Muscle layer of colon (tissue), 2 donors: ENCODE data around the gene PARVB.
"Not testable (repeated sequence)": the region's sequence is repeated elsewhere in the genome, so short reads cannot be mapped to it uniquely, and the experiment has no call there.

Experiments used
- H3K27ac ChIP-seq: one replicate; pipeline ENCODE4 v1.7.0; 2013; ENCODE audit warnings: low read depth, mild to moderate bottlenecking, low read length, moderate library complexity
- H3K27me3 ChIP-seq, 2 donors: one replicate each; pipeline ENCODE4 v1.7.0; 2013; ENCODE audit warnings: low read length in 2 of 2, mild to moderate bottlenecking in 2 of 2; ENCODE audit not compliant: insufficient read depth in 2 of 2, control insufficient read depth in 1 of 2
- H3K36me3 ChIP-seq: one replicate; pipeline ENCODE4 v1.7.0; 2013; ENCODE audit warnings: mild to moderate bottlenecking, low read length; ENCODE audit not compliant: insufficient read depth
- H3K4me1 ChIP-seq: one replicate; pipeline ENCODE4 v1.7.0; 2013; ENCODE audit warnings: mild to moderate bottlenecking, low read length; ENCODE audit not compliant: insufficient read depth
- H3K4me3 ChIP-seq, 2 donors: one replicate each; pipeline ENCODE4 v1.7.0; 2013; ENCODE audit warnings: low read length in 2 of 2, low read depth in 1 of 2, mild to moderate bottlenecking in 1 of 2, moderate library complexity in 1 of 2
- H3K9ac ChIP-seq: one replicate; pipeline ENCODE4 v1.7.0; 2013; ENCODE audit warnings: low read length
- H3K9me3 ChIP-seq: one replicate; pipeline ENCODE4 v1.7.0; 2013; ENCODE audit warnings: mild to moderate bottlenecking, low read length
- donor health status: abdominal sarcoma.
- donor health status: Adenocarcinoma of cecum.

Gene PARVB

DNA sequence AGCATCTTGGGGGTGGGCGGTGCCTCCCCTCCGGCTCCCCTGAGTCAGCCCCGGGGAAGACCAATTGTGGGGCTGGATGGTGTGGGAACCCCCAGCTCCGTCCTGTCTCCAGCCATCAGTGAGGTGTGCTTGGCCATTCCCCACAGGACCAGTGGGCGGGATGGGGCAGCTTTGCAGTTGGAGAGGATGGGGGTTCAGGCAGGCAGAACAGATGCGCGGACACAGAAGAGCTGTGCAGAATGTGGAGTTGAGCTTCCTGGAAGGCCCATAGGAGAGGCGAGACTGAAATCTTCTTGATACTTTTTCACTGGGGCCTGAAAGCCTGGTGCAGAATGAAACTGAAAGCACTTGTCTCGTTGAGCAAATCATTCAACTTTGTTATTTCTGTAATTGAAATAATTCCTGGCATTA, 23.8 kb downstream of the PARVB start:
- peaks cover 4% of the 10 kb centered on the region for H3K36me3 ChIP-seq
- H3K27ac ChIP-seq = no peak overlapping the region
- no peak overlapping the region for H3K9ac ChIP-seq
- H3K27me3 ChIP-seq = no peaks in the 10 kb centered on the region
- no peaks in the 10 kb centered on the region for H3K4me1 ChIP-seq
- H3K4me3 ChIP-seq = no peak overlapping the region
- no peaks in the 10 kb centered on the region for H3K9me3 ChIP-seq

DNA sequence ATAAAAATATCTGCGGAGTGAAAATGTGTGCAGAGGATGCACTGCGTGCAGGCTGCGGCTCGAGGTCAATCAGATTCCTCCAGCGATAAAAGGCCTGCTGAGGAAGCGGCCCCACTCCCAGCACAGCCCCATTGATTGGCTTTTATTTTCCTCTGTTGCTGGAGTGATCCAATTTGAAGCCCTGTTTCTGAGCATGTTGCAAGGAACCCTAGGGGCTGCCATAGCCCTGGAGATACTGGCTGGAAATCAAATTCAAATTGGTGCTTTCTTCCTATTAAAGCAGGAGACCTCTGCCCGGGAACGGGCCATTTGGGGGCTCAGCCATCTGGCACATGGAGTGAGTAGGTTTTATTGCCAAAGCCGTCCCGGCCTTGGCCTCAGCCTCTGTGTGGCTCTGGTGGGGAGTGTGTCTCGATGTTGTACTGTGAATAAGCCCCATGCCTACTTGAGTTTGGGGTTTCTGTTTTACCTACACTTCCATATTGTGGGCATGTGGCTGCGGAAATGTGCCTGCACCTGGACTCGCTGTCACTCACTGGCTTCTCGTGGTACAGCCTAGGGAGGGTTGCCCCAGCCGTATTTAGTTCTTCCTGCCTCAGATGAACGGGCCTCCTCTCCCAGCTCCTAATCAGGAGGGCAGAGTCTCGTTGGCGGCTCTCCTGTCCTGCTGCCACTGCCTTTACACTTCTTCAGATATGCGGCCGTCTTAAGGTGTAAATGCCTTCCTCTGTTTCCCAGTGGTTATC, 25.6 kb downstream of the PARVB start:
- Histone ChIP-seq H3K27ac (no peak overlapping the region), H3K9me3 (no peaks in the 10 kb centered on the region), H3K4me3 (no peak overlapping the region), H3K27me3 (no peaks in the 10 kb centered on the region), H3K4me1 (no peaks in the 10 kb centered on the region), H3K9ac (no peak overlapping the region), H3K36me3 (peaks cover 4% of the 10 kb centered on the region)

DNA sequence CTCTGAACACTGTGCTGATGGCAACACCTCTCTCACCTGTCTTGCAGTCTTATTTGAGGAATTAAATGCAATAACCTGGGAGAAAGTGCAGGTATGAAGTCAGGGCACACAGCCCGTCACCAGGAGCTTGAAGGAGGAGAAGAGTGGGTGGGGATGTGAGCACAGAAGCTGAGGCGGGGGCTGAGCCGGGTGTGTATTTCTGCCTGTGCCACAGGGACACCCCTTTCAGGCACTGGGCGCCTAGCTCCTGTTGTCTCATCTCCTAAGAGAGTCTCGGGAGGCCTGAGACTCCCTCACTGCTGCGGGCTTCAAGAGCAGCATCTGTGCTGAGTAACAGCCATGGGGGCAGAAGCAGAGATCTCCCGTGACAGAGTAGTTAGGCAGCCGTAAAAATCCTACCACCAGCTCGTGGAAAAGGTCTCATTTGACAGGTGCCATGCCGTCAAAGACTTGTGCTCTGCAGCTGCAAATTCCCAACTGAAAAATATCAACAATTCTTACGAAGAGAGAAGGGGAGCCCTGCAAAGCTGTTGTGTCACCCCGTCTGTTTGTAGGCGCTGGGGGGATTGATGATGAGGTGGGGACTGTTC, 26.8 kb downstream of the PARVB start:
- H3K27me3 ChIP-seq = no peaks in the 10 kb centered on the region
- no peaks in the 10 kb centered on the region for H3K9me3 ChIP-seq
- no peaks in the 10 kb centered on the region for H3K4me1 ChIP-seq
- no peak overlapping the region for H3K9ac ChIP-seq
- H3K36me3 ChIP-seq = peaks cover 4% of the 10 kb centered on the region
- H3K27ac ChIP-seq = no peak overlapping the region
- no peak overlapping the region for H3K4me3 ChIP-seq

DNA sequence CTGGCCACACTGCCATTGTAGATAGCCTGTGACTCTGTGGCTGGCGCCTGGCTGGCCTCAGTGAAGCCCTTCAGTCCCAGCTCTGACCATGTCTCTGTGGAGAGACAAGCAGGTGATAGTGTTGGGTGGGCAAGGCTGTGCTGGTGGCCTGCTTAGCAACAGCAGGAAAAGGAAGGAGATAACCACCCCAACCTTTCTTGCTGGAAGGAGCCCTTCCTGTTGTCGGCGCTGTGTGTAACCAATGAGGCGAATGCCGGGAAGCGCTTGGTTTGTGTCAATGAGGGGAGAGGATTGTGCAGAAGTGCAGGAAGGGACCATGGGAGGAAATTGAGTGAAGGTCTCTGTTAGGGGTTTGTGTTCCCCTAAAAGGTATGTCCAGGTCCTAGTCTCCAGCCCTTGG, 27.3 kb downstream of the PARVB start:
- Histone ChIP-seq H3K36me3 (peaks cover 3% of the 10 kb centered on the region), H3K9ac (no peak overlapping the region), H3K4me3 (no peak overlapping the region), H3K27ac (no peak overlapping the region), H3K4me1 (no peaks in the 10 kb centered on the region), H3K27me3 (no peaks in the 10 kb centered on the region), H3K9me3 (no peaks in the 10 kb centered on the region)

DNA sequence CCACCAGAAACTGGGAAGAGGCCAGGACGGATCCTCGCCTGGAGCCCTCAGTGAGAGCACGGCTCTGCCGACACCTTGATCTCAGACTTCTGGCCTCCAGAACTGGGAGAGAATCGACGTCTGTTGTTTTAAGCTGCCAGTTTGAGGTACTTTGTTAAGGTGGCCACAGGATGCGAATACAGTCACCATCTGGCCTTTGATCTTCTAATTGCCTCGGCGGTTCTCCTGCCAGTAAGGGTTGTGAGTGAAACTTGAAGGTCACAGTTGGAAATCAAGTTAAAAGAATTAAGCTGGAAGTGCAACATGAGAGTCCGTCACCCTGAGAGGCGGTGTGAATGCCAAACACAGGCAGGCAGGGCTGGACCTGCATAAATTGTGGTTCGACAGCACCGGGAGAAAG, 27.9 kb downstream of the PARVB start:
- Histone ChIP-seq H3K27me3 (no peaks in the 10 kb centered on the region), H3K27ac (no peak overlapping the region), H3K4me1 (peaks cover 1% of the 10 kb centered on the region)

DNA sequence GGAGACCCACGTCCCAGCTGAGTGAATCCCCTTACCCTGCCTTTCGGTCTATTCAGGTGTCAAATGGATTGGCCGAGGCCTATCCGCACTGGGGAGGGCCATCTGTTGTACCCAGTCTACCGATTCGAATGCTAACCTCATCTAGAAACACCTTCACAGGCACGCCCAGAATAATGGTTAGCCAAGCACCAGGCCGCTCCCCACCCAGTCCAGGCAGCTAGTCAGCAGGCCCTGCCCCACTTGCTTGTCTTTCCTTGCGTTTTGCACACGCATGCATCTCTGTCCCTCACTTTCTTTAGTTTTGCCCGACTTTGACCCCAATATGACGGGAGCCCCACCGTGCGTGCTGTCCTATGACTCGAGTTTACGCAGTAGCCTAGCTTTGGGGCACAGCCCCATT, 31.7 kb downstream of the PARVB start:
- no peak overlapping the region for H3K27ac ChIP-seq
- H3K4me1 ChIP-seq = peaks cover 15% of the 10 kb centered on the region
- no peaks in the 10 kb centered on the region for H3K36me3 ChIP-seq

More for the DNA sequence above, 27.9 kb downstream of the PARVB start:
- no peak overlapping the region for H3K4me3 ChIP-seq
- H3K9me3 ChIP-seq = no peaks in the 10 kb centered on the region
- H3K36me3 ChIP-seq = no peaks in the 10 kb centered on the region
- H3K9ac ChIP-seq = no peak overlapping the region

DNA sequence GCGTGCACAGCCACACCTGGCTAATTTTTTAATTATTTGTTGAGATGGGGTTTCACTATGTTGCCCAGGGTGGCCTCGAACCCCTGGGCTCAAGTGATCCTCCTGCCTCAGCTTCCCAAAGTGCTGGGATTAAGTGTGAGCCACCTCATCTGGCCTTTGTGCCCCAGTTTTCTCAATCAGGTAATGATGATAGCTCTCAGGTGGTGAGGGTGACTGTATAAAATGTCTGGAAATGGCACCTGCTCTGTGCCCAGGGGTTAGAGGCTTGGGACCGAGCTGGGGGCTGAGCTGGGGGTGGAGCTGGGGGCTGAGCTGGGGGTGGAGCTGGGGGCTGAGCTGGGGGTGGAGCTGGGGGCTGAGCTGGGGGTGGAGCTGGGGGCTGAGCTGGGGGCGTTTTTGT, 32.5 kb downstream of the PARVB start:
- not testable (repeated sequence) for H3K36me3 ChIP-seq, H3K9ac ChIP-seq, H3K27ac ChIP-seq, H3K27me3 ChIP-seq, H3K4me3 ChIP-seq, H3K9me3 ChIP-seq
- peaks cover 15% of the 10 kb centered on the region for H3K4me1 ChIP-seq

More for the DNA sequence above, 31.7 kb downstream of the PARVB start:
- no peaks in the 10 kb centered on the region for H3K27me3 ChIP-seq
- H3K9ac ChIP-seq = no peak overlapping the region
- H3K9me3 ChIP-seq = peaks cover 5% of the 10 kb centered on the region
- H3K4me3 ChIP-seq = no peak overlapping the region

DNA sequence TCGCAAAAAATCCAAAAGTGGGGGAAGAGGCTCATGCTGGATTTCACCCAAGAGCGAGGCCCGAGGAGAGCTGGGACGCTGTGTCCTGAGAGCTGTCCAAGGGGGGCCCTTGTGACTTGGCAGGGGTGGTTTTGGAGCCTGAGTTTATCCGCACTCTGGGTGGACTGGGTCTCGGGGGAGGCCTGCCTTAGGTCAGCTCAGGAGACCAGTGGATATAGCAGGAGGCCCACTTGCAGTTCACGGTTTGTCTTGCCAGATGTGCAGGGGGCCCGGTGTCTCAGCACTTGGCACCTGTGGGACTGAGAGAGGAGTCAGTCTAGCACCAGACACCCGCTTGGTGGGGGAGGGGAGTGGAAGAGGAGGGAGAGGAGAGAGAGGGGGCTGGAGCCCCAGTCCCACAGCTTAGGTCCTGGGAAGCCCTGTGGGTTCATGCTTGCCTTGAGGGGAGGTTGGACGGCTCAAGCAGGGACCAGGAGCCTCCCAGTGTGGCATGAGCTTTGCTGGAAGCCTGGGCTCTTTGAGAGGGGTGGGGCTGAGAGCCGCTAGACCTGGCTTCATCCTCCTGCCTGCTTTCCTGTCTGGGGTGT, 33.4 kb downstream of the PARVB start:
- no peaks in the 10 kb centered on the region for H3K27me3 ChIP-seq
- H3K9me3 ChIP-seq = peaks cover 5% of the 10 kb centered on the region
- no peak overlapping the region for H3K9ac ChIP-seq
- H3K4me1 ChIP-seq = peaks cover 15% of the 10 kb centered on the region
- H3K27ac ChIP-seq = peak overlapping the region; percentile 39
- H3K36me3 ChIP-seq = no peaks in the 10 kb centered on the region
- H3K4me3 ChIP-seq = no peak overlapping the region

DNA sequence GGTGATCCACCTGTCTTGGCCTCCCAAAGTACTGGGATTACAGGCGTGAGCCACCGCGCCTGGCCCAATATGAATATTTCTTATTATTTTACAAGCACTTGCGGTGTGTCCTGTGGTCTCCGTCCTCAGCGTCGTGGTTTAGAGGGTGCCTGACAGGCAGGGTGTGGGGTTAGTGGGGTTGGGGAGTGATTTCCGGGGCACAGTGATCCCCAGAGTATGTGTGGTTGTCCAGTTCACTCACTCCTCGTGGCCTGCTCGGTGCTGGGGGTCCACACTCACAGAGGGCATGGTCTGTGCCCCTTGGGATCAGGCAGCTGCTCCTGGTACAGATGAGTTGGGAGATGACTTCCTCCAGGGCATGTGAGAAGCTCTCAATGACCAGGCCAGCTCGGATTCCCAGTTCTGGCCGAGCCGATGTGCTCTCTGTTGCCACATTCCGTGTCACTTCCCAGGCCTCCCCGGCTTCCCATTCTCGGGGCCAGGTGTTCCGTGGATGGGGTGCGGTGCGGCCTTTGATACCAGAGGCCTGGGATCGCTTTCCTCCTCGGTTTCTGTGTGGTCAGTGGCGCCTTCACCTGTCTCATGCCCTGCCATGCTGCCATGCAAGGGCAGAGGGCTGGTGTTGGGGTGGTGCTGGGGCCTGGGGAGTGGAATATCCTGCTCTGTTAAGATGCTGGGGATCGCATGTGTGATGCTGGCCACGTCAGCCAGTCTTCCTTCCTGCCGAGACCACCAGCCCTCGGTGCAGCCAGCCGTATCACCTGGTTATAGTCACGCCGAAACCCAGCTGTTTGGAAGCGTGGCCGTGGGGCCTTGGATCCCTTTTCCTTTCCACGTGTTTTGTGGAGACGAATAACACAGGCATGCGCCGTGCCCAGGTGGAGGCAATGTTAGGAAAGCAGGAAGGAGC, 39.6 kb downstream of the PARVB start:
- Histone ChIP-seq H3K27ac (no peak overlapping the region), H3K9me3 (peaks cover 5% of the 10 kb centered on the region), H3K4me1 (no peaks in the 10 kb centered on the region), H3K4me3 (no peak overlapping the region), H3K27me3 (no peaks in the 10 kb centered on the region), H3K9ac (no peak overlapping the region), H3K36me3 (no peaks in the 10 kb centered on the region)

DNA sequence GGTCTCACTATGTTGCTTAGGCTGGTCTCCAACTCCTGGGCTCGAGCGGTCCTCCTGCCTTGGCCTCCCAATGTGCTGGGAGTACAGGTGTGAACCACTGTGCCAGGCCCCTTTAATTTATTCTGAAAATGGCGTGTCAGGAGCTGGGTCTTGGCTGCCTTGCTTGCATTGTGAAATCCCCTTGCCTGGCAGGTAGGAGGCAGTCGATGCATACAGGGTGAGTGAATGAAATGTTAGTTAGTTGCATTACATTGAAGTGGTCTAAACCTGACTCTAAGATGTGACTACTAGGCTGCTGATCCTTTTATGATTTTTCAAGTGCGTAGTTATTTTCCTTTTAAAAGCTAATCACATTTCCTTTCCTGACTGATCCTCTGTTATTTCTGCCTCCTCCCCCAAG, 42.9 kb downstream of the PARVB start:
- Histone ChIP-seq H3K4me3 (no peak overlapping the region), H3K27me3 (no peaks in the 10 kb centered on the region), H3K9me3 (no peaks in the 10 kb centered on the region), H3K27ac (no peak overlapping the region), H3K36me3 (no peaks in the 10 kb centered on the region), H3K4me1 (no peaks in the 10 kb centered on the region), H3K9ac (no peak overlapping the region)

DNA sequence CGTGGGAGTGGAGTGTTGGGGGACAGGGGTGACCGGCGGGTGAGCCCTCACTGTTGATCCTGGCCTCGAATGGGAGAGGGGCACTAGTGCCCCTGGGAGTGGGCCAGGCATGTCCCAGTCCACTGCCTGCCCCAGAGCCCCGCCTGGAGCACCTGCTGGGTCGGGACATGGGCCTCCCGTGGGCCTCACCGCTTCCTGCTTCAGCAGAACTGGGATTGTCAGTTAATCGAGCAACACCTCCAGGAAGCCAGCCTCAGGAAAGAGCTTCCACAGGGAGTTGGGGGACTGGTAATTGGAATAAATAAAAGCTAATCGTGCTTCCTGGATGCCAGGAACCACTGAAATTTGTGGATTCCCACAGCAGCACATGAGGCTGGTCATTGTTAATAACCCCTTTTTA, 43.8 kb downstream of the PARVB start:
- no peak overlapping the region for H3K9ac ChIP-seq
- H3K9me3 ChIP-seq = no peaks in the 10 kb centered on the region
- H3K4me1 ChIP-seq = no peaks in the 10 kb centered on the region
- no peaks in the 10 kb centered on the region for H3K36me3 ChIP-seq
- no peak overlapping the region for H3K27ac ChIP-seq
- H3K4me3 ChIP-seq = no peak overlapping the region
- H3K27me3 ChIP-seq = no peaks in the 10 kb centered on the region
